ENCODE results near the gene LRRC56. TPM values are rescaled to one million over a fixed set of nuclear protein-coding genes. Genes with fewer than 3 reads are reported as not detected.

LRRC56 gene
- polyA plus RNA-seq, 3 donors, result 0.09 to 0.68 TPM; not detected in 1

- Histone ChIP-seq H3K27ac (ENCODE audit: low read depth in 1 of 2, low read length in 2 of 2) (no peak overlapping the region), H3K36me3 (replicated peaks in 1 of 2; ENCODE audit: control insufficient read depth in 1 of 2, insufficient read depth in 2 of 2, low read length in 2 of 2) (no peaks in the 10 kb centered on the region), H3K4me1 (ENCODE audit: control insufficient read depth in 1 of 2, insufficient read depth in 2 of 2, low read length in 2 of 2) (peaks cover 9 to 19% of the 10 kb centered on the region in 2 donors), H3K9me3 (replicated peaks in 1 of 2; ENCODE audit: control insufficient read depth in 1 of 2, insufficient read depth in 1 of 2, low read length in 2 of 2) (no peaks in the 10 kb centered on the region), H3K9ac (ENCODE audit: insufficient read depth, low read length, poor library complexity, severe bottlenecking) (peak overlapping the region; percentile 46), H3K27me3 (ENCODE audit: control insufficient read depth in 2 of 2, insufficient read depth in 2 of 2, low read length in 2 of 2) (peaks cover 2 to 41% of the 10 kb centered on the region in 2 donors), H3K79me2 (ENCODE audit: insufficient read depth, low read length) (no peaks in the 10 kb centered on the region), H3K4me3 (replicated peaks in 1 of 3; ENCODE audit: low read depth in 2 of 3, low read length in 3 of 3) (peak overlapping the region; percentile 25 to 73 (median 31)), H3K4me2 (replicated peaks; ENCODE audit: extremely low read depth, low read length, poor library complexity, severe bottlenecking) (peak overlapping the region; percentile 89), H4K20me1 (ENCODE audit: insufficient read depth, low read length) (no peaks in the 10 kb centered on the region), H2AFZ (ENCODE audit: insufficient read depth, low read depth, low read length, poor library complexity, severe bottlenecking) (peak overlapping the region; percentile 79)
- Mint-ChIP-seq H3K4me1 (peaks cover 8% of the 10 kb centered on the region), H3K27me3 (ENCODE audit: low read depth in 3 of 3) (peaks cover 28 to 62% (median 55%) of the 10 kb centered on the region in 3 donors), H3K4me3 (peak overlapping the region; percentile 79 to 85), H3K9me3 (peaks cover 0 to 13% (median 0%) of the 10 kb centered on the region in 7 donors), H3K27ac (peak overlapping the region in 2 of 7 donors; percentile 41 to 72), H3K36me3 (peaks cover 2 to 3% of the 10 kb centered on the region in 2 donors)
- DNase-seq, result no peak
- intact Hi-C loops (cut with micrococcal nuclease), result no loop called here
- TF ChIP-seq CTCF (IDR thresholded peaks at IDR 0.05), result no peak
- 45% methylated on average over 36 of the region's 36 CpGs for WGBS (ENCODE audit: insufficient coverage)
These were observed 32.0 kb downstream of the LRRC56 start for GRCh38 chr11:569158-569885.

- intact Hi-C loops (cut with micrococcal nuclease), result no loop called here
- Histone ChIP-seq H3K79me2 (ENCODE audit: insufficient read depth, low read length) (peaks cover under 1% of the 10 kb centered on the region), H3K9ac (ENCODE audit: insufficient read depth, low read length, poor library complexity, severe bottlenecking) (no peak overlapping the region), H3K27ac (ENCODE audit: low read depth in 1 of 2, low read length in 2 of 2) (no peak overlapping the region), H3K9me3 (replicated peaks in 1 of 2; ENCODE audit: control insufficient read depth in 1 of 2, insufficient read depth in 1 of 2, low read length in 2 of 2) (peaks cover 0 to 3% of the 10 kb centered on the region in 2 donors), H3K27me3 (ENCODE audit: control insufficient read depth in 2 of 2, insufficient read depth in 2 of 2, low read length in 2 of 2) (peaks cover 8 to 53% of the 10 kb centered on the region in 2 donors), H4K20me1 (ENCODE audit: insufficient read depth, low read length) (peaks cover 1% of the 10 kb centered on the region), H2AFZ (ENCODE audit: insufficient read depth, low read depth, low read length, poor library complexity, severe bottlenecking) (no peak overlapping the region), H3K4me1 (ENCODE audit: control insufficient read depth in 1 of 2, insufficient read depth in 2 of 2, low read length in 2 of 2) (peaks cover 18 to 30% of the 10 kb centered on the region in 2 donors), H3K4me3 (replicated peaks in 1 of 3; ENCODE audit: low read depth in 2 of 3, low read length in 3 of 3) (no peak overlapping the region), H3K36me3 (replicated peaks in 1 of 2; ENCODE audit: control insufficient read depth in 1 of 2, insufficient read depth in 2 of 2, low read length in 2 of 2) (no peaks in the 10 kb centered on the region), H3K4me2 (replicated peaks; ENCODE audit: extremely low read depth, low read length, poor library complexity, severe bottlenecking) (no peak overlapping the region)
- Mint-ChIP-seq H3K27ac (no peak overlapping the region), H3K27me3 (ENCODE audit: low read depth in 3 of 3) (peaks cover 37 to 71% (median 56%) of the 10 kb centered on the region in 3 donors), H3K4me3 (peak overlapping the region in 1 of 2 donors; percentile 59), H3K36me3 (peaks cover 0 to 7% of the 10 kb centered on the region in 2 donors), H3K4me1 (peaks cover 13% of the 10 kb centered on the region), H3K9me3 (peaks cover 0 to 21% (median 5%) of the 10 kb centered on the region in 7 donors)
- no peak for TF ChIP-seq CTCF (IDR thresholded peaks at IDR 0.05)
- no peak for DNase-seq
- 89% methylated on average over 8 of the region's 8 CpGs for WGBS (ENCODE audit: insufficient coverage)
These were observed 34.5 kb downstream of the LRRC56 start for GRCh38 chr11:571802-572185.
